Measurements from ENCODE around the gene THOC1. TPM values are rescaled to one million over a fixed set of nuclear protein-coding genes. Genes with fewer than 3 reads are reported as not detected.

Gene THOC1
- total RNA-seq, 1 donor from 2014 or later = 56.4 TPM

Other genes with a start within 250 kb of the THOC1 start
- not detected in 2 replicates for gene TUBB8B, start 218.4 kb downstream of the THOC1 start, total RNA-seq
- gene USP14, start 109.5 kb downstream of the THOC1 start, total RNA-seq = 77.0 and 77.7 TPM in 2 replicates
- not detected in 2 replicates for gene COLEC12, start 232.7 kb upstream of the THOC1 start, total RNA-seq